ENCODE data around the gene CST6.

The CST6 gene

DNA sequence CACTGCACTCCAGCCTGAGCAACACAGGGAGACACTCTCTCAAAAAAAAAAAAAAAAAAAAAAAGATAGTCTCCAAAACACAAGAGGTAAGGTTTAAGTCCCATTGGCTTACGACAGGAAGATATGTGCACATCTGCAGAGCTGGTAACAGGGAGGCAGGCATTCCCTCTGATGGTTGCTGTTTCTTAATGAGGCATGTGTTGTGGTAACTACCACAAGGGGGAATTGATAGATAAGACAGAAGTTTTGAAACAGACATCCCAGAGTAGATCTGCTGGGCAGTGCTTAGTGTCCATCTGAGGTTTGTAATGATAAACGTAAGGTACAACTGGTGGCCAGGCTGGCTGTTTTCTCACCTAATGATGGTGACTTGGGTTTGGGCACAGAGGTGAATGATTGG, 14.5 kb upstream of the CST6 start:
- no peak overlapping the region for H3K4me3 ChIP-seq (ENCODE audit: low read depth, low read length)
- ChIA-PET POLR2A (no interaction called here), CTCF (interaction anchor here (44.9 kb wide), 1 partner anchor 115 kb away, joined by 1090 read pairs; the partner anchor contains the start of genes CCDC85B, CTSW, EFEMP2 and FIBP)
- TF ChIP-seq, protein P1, sequence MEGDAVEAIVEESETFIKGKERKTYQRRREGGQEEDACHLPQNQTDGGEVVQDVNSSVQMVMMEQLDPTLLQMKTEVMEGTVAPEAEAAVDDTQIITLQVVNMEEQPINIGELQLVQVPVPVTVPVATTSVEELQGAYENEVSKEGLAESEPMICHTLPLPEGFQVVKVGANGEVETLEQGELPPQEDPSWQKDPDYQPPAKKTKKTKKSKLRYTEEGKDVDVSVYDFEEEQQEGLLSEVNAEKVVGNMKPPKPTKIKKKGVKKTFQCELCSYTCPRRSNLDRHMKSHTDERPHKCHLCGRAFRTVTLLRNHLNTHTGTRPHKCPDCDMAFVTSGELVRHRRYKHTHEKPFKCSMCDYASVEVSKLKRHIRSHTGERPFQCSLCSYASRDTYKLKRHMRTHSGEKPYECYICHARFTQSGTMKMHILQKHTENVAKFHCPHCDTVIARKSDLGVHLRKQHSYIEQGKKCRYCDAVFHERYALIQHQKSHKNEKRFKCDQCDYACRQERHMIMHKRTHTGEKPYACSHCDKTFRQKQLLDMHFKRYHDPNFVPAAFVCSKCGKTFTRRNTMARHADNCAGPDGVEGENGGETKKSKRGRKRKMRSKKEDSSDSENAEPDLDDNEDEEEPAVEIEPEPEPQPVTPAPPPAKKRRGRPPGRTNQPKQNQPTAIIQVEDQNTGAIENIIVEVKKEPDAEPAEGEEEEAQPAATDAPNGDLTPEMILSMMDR (IDR thresholded peaks at IDR 0.05; ENCODE audit: insufficient read depth, low read length, missing control alignments), result no peak
- DNase-seq (ENCODE audit: low read depth, low spot score), result no peak

DNA sequence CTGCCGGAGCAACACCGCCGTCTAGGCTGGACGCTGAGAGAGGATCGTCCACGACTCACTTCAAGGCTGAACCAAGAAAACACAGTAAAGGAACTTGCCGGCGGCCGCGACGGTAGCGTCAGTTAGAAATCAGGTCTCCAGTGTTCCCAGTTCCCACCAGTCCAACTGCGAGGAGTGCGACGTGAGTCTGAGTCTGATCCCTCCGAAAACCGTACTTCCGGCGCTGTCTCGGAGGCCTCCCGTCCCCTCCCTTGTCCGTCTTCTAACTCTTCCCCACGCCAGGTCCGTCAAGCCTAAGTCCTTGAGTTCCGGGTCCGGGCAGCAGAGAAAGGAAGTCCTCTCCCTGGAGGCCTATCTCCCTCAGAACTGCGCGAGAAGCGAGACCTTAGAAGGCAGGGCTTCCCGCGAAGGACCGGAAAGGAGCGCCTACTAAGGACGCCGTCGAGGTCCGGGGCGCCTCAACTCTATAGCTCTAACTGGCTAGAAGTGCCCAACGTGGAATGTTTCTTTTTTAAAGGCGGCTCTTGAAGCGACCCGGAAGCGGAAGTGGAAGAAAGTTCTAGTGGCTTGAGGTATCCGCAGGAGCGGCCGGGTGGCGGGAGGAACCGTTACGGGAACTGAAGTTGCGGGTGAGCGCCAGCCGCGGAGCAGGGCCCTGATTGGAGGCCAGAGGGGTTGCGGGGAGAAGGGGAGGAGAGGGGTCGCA, 9.7 kb upstream of the CST6 start, which contains the start of the genes BANF1 and EIF1AD:
BANF1 (plus strand) TSS at position 562 of the 706 bp plus-strand sequence. CDS start 748 bp downstream, outside the sequence.
EIF1AD (minus strand) TSS at position 216 of the 706 bp plus-strand sequence. CDS start 1,768 bp downstream, outside the sequence.
- ChIA-PET CTCF (interaction anchor here (0.9 to 4.6 kb wide), 7 partner anchors 10 to 117 kb away, joined by 3 to 23 read pairs (median 3); partner anchors contain the start of gene CST6), POLR2A (interaction anchor here (0.5 to 1.4 kb wide), 7 partner anchors 9 to 142 kb away, joined by 3 to 6 read pairs (median 4); partner anchors contain the start of genes EFEMP2 and MUS81)
- H3K4me3 ChIP-seq (ENCODE audit: low read depth, low read length), result peak within 1 kb of the TSS; percentile 94
- peak; percentile 88 for DNase-seq (ENCODE audit: low read depth, low spot score)
- TF ChIP-seq, protein P1 (IDR thresholded peaks at IDR 0.05; ENCODE audit: insufficient read depth, low read length, missing control alignments), result no peak

DNA sequence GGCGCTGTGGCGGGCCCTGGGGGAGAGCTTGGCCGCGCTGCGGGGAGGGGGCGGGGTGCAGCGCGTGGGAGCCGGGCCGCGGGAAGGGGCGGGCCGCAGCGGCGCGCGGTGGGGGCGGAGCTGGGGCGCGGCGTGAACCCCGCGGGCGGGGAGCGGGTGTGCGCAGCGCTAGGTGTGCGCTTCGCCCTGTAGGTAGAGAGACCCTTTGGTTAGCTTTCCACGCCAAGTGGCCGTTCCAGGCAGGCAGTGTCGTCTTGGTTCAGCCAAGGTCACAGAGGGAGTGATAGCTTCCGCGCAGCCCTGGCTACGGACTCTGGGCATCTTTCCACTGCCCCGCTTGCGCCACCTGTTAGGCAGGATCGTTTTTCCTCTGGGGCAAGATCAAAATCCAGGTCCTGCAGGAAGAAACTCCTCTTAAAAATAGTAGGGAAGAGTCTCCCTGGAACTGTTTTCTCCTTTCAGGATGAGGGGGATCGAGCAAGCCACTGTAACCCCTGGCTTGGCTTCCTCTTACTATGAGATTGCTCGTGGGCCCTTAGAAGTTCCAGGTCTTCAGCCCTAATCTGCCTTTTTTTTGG, 9.1 kb upstream of the CST6 start:
- ChIA-PET CTCF (interaction anchor here (0.9 to 4.6 kb wide), 8 partner anchors 9 to 131 kb away, joined by 3 to 23 read pairs (median 3); partner anchors contain the start of gene CST6), POLR2A (interaction anchor here (0.5 to 1.4 kb wide), 9 partner anchors 8 to 143 kb away, joined by 3 to 6 read pairs (median 3); partner anchors contain the start of genes EFEMP2, FIBP and MUS81)
- H3K4me3 ChIP-seq (ENCODE audit: low read depth, low read length), result peak overlapping the region; percentile 94
- TF ChIP-seq, protein P1 (IDR thresholded peaks at IDR 0.05; ENCODE audit: insufficient read depth, low read length, missing control alignments), result peak; percentile 8
- no peak for DNase-seq (ENCODE audit: low read depth, low spot score)

DNA sequence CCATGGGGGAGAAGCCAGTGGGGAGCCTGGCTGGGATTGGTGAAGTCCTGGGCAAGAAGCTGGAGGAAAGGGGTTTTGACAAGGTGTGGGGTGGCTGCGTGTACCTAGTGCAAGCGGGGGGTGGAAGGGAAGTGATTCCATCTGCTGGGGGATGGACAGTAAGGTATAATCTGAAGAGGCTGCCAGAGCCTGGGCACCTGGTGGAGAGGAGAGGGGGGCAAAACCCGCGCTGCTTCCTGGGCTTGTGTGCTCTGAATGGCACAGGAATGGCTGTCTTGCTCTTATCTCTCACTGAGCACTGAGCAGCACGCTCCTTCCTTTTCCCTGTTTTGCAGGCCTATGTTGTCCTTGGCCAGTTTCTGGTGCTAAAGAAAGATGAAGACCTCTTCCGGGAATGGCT, 8.5 kb upstream of the CST6 start:
- TF ChIP-seq, protein P1 (IDR thresholded peaks at IDR 0.05; ENCODE audit: insufficient read depth, low read length, missing control alignments), result no peak
- DNase-seq (ENCODE audit: low read depth, low spot score), result no peak
- POLR2A ChIA-PET, result interaction anchor here (1.1 to 1.4 kb wide), 2 partner anchors 115 to 143 kb away, joined by 3 to 6 read pairs; partner anchors contain the start of genes FIBP and MUS81
- CTCF ChIA-PET, result interaction anchor here (1.1 to 4.6 kb wide), 3 partner anchors 19 to 132 kb away, joined by 3 to 23 read pairs (median 11); no protein-coding TSS in a partner anchor
- H3K4me3 ChIP-seq (ENCODE audit: low read depth, low read length), result peak overlapping the region; percentile 94

DNA sequence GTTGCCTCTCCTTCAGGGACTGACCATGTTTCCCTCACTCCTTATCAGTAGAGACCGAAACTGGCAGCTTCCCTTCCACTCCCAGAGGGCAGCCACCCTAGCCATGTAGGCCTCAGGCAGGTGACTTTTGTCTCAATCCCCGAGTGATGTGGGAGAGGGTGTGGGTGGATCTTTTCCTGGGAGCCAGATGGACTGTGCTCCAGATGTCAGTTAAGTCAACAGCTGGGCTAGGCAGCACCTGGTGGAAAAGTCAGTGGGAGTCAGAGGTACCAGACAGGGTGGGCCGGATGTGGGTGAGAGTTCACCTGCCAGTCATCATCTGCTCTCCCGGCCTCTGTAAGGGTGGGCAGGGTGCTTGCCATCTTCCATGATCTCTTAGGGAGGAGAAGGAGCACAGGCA, 7.6 kb upstream of the CST6 start:
- CTCF ChIA-PET, result interaction anchor here (1.3 to 4.6 kb wide), 3 partner anchors 18 to 133 kb away, joined by 3 to 23 read pairs (median 4); no protein-coding TSS in a partner anchor
- DNase-seq (ENCODE audit: low read depth, low spot score), result no peak
- TF ChIP-seq, protein P1 (IDR thresholded peaks at IDR 0.05; ENCODE audit: insufficient read depth, low read length, missing control alignments), result no peak
- POLR2A ChIA-PET, result no interaction called here
- no peak overlapping the region for H3K4me3 ChIP-seq (ENCODE audit: low read depth, low read length)
